SJSA1 (cell line): ENCODE results near the gene FHIT. TPM values are rescaled to one million over a fixed set of nuclear protein-coding genes. Genes with fewer than 3 reads are reported as not detected.

ENCODE experiments used
- DNase-seq, 2 experiments: peaks; one replicate each; pipeline ENCODE4 v3.0.0-alpha.2; 2015 to 2020; ENCODE audit warnings: low spot score in 2 of 2, low read depth in 1 of 2
- H3K27ac ChIP-seq: fragments of 250-450 bp; sonication (Bioruptor Pico); 2 replicates; pipeline ENCODE4 v1.5.1; 2020; ENCODE audit warnings: mild to moderate bottlenecking, moderate library complexity
- H3K27me3 ChIP-seq: fragments of 250-450 bp; sonication (Bioruptor Pico); replicated peaks from 2 replicates; pipeline ENCODE4 v1.5.1; 2020; ENCODE audit warnings: mild to moderate bottlenecking, moderate library complexity
- H3K36me3 ChIP-seq: fragments of 250-450 bp; sonication (Bioruptor Pico); 2 replicates; pipeline ENCODE4 v1.5.1; 2020; ENCODE audit warnings: mild to moderate bottlenecking
- H3K4me1 ChIP-seq: fragments of 250-450 bp; sonication (Bioruptor Pico); replicated peaks from 2 replicates; pipeline ENCODE4 v1.6.1; 2021; ENCODE audit warnings: mild to moderate bottlenecking
- H3K4me3 ChIP-seq: fragments of 250-450 bp; sonication (Bioruptor Pico); 2 replicates; pipeline ENCODE4 v1.5.1; 2020; ENCODE audit warnings: mild to moderate bottlenecking
- H3K9me3 ChIP-seq: fragments of 250-450 bp; sonication (Bioruptor Pico); replicated peaks from 2 replicates; pipeline ENCODE4 v1.5.1; 2020; ENCODE audit warnings: mild to moderate bottlenecking
- total RNA-seq: library from RNA; depleted of rRNA; stranded (reverse); fragments of >200 nt; shearing (Covaris generic); gene quantifications from 2 replicates; pipeline ENCODE4 v1.2.3, GENCODE V29; 2014

The FHIT gene
- total RNA-seq, 1 experiment from 2014 or later: not detected

DNA sequence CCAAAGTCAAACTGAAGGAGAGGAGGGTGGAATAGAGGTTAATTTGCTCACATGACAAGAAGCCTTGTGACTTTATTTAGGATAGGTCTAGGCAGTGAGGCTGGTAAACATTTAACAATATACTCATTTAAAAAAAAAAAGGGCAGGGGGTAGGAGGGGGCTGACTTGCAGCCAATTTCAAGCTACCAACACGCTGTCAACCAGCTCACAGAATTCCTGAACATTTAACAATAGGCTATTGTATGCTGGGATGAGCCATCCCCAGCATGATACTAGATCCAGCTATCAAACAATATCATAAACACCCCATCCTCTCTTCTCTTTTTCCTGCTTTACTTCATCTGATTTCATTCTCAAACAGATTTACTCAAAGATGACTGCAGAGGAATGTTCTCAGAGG is 1105.1 kb downstream of the FHIT start:
- Histone ChIP-seq H3K27ac (no peak overlapping the region), H3K9me3 (no peaks in the 10 kb centered on the region), H3K4me1 (no peaks in the 10 kb centered on the region), H3K36me3 (no peaks in the 10 kb centered on the region), H3K27me3 (no peaks in the 10 kb centered on the region), H3K4me3 (no peak overlapping the region)
- DNase-seq: no peak

DNA sequence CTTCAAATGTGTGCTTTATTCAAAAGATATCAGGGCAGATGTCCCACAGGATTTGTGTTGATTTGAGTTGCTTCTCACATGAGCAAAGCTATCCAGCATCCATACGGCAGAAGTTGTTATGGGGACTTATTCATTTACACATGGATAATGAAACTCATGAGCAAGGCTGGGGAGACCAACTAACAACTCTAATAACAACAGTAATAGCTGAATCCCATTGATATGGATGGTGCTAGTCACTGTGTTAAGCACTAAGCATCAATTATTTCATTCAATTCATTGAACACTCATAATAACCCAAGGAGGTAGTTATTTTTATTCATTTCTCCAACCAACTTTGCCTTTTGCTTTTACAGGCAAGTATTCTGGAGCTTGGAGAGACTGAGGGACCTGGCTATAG is 1107.2 kb downstream of the FHIT start:
- no peaks in the 10 kb centered on the region for H3K27me3 ChIP-seq
- no peaks in the 10 kb centered on the region for H3K4me1 ChIP-seq
- no peak for DNase-seq
- H3K27ac ChIP-seq: no peak overlapping the region
- H3K36me3 ChIP-seq: no peaks in the 10 kb centered on the region
- no peak overlapping the region for H3K4me3 ChIP-seq
- H3K9me3 ChIP-seq: no peaks in the 10 kb centered on the region

DNA sequence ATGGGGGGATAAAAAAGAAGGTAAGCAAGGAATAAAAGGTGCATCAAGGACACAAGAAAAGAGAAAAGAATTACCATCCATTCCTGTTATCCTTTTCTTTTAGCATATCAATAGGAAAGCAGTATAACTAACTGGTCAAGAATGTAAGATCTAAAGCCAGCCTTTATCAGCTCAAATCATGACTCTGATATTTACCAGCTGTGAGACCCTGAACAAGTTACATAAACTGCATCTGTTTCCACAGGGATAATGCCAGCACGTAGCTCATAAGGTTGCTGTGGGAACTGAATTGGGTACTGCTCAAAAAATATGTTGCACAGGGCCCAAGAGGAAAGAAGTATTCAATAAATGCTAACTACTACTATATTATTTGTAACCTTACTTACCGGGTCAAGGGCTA is 1109.2 kb downstream of the FHIT start:
- Histone ChIP-seq H3K36me3 (no peaks in the 10 kb centered on the region), H3K27ac (no peak overlapping the region), H3K9me3 (no peaks in the 10 kb centered on the region), H3K4me3 (no peak overlapping the region), H3K4me1 (no peaks in the 10 kb centered on the region), H3K27me3 (no peaks in the 10 kb centered on the region)
- no peak for DNase-seq

DNA sequence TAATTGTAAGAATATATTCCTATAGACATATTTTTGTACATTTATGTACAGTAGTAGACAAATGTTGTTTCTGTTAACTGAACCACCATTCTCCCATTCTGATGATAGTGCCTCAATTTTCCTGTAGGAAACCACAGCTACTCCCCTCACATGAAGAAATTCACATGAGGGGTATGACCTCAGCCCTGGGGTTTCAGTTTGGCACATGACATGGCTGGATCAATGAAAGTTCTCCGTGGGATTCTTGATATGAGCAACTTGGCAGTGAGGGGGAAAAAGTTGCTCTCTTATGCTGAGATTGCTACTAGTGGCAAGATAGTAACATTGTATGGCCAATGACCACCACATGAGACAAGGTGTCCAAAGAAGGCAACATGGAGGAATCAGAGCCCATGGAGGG is 1111.1 kb downstream of the FHIT start:
- H3K4me1 ChIP-seq: no peaks in the 10 kb centered on the region
- no peak overlapping the region for H3K4me3 ChIP-seq
- H3K27me3 ChIP-seq: no peaks in the 10 kb centered on the region
- H3K27ac ChIP-seq: no peak overlapping the region
- no peaks in the 10 kb centered on the region for H3K36me3 ChIP-seq
- no peaks in the 10 kb centered on the region for H3K9me3 ChIP-seq
- no peak for DNase-seq

DNA sequence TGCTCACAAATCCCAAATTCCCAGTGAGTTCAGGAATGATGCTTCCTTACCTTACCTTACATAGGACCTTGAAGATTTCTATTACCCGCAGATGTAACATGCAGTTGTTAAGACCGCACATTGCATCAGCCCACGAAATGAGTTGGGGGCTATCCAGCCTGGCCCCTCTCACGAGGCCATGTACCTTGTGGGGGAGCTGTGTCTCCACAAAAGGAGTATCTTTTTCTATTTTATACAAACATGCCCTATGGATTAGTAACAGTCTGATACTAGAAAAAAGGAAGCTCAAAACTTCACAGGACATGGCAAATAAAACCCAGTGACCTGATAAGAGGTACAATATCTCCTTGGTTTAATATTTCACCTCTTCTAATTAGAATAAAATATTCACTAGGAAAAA is 1114.7 kb downstream of the FHIT start:
- H3K4me3 ChIP-seq: no peak overlapping the region
- H3K4me1 ChIP-seq: no peaks in the 10 kb centered on the region
- DNase-seq: no peak
- no peaks in the 10 kb centered on the region for H3K27me3 ChIP-seq
- H3K27ac ChIP-seq: no peak overlapping the region
- no peaks in the 10 kb centered on the region for H3K36me3 ChIP-seq
- H3K9me3 ChIP-seq: no peaks in the 10 kb centered on the region

DNA sequence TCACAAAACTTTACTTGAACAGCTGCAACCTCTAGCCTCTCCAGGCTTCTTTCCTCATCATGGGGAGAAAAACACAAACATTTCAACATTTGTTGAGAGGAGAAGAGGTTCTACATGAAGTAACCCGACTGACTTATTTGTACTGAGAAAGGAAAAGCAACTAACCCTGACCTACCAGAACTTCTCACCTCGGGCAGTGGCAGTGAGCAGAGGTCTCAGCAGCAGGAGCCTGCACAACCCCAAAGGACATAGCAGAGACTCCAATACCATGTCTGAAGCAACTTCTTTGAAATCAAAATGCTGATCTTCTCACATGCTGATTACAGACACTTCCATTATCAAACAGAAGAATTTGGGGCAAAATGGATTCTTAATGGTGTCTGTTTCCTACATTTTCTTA is 1115.8 kb downstream of the FHIT start:
- Histone ChIP-seq H3K4me3 (no peak overlapping the region), H3K36me3 (no peaks in the 10 kb centered on the region), H3K27me3 (no peaks in the 10 kb centered on the region), H3K9me3 (no peaks in the 10 kb centered on the region), H3K4me1 (no peaks in the 10 kb centered on the region), H3K27ac (no peak overlapping the region)
- DNase-seq: no peak

DNA sequence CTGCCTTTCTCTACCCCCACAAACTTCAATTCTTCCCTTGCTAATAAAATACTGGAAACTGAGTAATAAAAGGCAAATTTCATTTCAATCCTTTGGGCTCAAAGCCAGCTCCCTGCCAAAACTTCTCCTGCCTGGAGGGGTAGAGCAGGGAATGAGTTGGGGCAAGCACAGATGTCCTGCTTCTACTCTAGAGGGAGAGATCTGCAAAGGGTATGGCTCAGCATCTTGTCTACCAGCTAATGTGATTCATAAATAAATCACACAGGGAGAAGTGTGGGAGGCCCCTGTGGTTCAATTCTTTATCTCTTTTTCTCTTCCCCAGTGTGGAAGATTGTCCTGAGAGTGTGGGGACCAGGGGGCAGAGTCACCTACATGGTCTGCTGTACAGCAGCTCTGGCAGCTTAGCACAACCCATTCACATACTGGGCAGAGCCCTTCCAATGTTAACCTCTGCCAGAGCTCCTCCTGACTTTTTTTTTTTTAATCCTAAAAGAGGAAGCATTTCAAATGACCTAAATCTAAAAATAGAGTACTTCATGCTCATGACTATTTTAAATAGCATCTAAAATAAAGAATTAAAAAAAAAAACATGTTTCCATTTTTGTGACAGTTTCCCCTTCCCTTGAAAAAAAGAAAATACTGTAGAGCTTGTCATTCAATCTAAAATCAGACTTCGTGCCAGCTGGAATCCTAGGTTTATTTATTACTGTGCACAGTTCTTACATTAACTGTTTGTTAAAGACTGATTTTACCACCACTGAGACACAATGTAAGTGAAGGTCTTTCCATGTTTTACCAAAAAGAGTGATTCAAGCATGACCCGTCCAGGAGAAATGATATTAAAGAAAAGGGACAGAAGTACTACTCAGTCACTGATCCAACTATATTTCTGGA is 1117.7 kb downstream of the FHIT start:
- no peaks in the 10 kb centered on the region for H3K9me3 ChIP-seq
- no peak for DNase-seq
- H3K4me3 ChIP-seq: no peak overlapping the region
- H3K36me3 ChIP-seq: no peaks in the 10 kb centered on the region
- H3K27ac ChIP-seq: no peak overlapping the region
- no peaks in the 10 kb centered on the region for H3K4me1 ChIP-seq
- H3K27me3 ChIP-seq: no peaks in the 10 kb centered on the region

DNA sequence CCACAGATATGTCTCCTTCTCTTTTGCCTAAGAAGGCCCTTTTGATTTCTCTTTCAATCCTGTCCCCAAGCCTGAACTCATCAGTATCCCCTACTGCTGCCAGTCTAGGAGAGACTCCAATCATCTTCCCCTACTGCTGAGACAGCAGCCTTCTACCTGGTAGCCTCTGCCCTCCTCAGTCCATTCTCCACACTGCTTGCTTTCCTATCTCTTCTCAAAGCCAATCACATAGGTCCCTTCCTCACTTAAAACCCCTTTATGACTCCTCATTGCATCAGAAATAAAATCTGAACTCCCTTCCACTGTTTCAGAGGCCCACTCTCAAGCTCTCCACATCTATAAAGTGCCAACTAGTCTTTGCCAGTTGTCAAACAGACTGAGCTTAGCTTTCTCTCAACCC is 1119.6 kb downstream of the FHIT start:
- Histone ChIP-seq H3K4me1 (no peaks in the 10 kb centered on the region), H3K36me3 (no peaks in the 10 kb centered on the region), H3K27ac (no peak overlapping the region), H3K4me3 (no peak overlapping the region), H3K9me3 (no peaks in the 10 kb centered on the region), H3K27me3 (no peaks in the 10 kb centered on the region)
- DNase-seq: no peak

DNA sequence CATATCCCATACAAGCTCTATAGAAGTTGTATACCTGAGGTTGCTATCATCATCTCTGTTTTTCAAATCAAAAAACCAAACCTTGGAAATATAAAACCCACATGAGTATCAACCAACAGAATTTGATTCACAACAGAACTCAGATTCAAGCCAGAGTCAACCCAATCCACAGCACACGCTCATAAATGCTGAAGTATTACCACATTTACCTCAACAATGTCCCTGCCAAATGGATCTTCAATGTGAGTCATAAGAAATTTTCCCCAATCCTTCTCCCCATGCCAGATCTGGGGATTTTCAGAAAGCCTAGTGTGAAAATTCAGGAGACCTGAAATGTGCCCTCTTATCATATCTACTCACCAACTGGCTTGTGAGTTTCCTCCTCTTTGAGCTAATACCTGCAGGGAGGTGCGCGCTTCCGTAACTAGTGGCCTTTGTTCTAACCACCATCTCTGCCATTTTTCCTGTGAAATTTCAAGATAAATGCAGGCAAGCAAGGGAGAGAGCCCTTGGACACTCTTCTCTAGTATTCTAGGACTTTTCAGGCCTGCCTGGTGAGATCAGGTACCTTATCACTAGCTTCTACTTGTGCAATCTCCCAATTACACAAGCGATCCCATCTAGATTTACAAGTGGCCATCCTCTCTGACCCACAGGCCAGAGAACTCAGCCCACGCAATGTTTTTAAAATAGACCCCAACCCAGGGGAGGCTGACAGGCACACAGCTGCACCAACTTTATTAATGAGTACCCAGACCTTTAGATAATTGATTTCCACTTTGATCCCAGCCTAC is 1124.5 kb downstream of the FHIT start:
- Histone ChIP-seq H3K9me3 (no peaks in the 10 kb centered on the region), H3K27me3 (no peaks in the 10 kb centered on the region), H3K4me3 (no peak overlapping the region), H3K4me1 (no peaks in the 10 kb centered on the region), H3K27ac (no peak overlapping the region), H3K36me3 (no peaks in the 10 kb centered on the region)
- DNase-seq: no peak

DNA sequence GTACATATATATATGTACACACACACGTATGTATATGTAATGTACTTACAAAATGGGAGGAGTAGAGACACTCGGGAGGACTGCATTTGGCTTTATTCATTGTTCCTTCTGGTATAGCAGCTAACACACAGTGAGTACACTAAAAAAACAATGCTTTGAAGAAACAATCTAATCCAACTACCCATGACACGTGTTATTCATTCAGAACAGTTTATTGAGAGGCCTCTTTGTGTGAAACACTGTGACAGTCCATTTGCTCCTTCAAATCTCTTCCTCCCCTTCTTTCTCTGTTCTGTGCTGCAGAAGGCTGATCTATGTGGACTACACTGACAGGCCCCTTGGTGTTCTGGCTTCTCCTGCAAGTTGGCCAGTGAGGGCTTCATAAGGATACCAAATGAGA is 1125.6 kb downstream of the FHIT start:
- DNase-seq: no peak
- Histone ChIP-seq H3K27me3 (no peaks in the 10 kb centered on the region), H3K9me3 (no peaks in the 10 kb centered on the region), H3K4me3 (no peak overlapping the region), H3K36me3 (no peaks in the 10 kb centered on the region), H3K27ac (no peak overlapping the region), H3K4me1 (no peaks in the 10 kb centered on the region)

DNA sequence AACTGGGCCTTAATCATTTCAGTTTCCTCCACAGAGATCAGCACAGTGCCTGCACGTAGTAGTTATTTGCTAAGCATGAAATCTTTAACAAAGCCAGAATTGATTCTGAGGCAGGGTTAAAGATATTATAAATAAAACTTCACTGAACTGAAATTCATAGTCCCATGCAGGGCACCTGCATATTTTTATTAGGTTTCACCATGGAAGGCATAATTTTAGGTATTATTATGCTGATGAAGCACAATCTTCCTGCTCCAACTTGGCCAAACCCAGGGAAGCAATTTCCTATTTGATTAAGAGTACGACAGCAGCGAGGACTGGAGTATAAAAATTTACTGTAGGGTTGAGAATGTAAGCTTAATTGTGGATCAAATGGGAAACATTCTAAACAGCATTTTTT is 1131.0 kb downstream of the FHIT start:
- Histone ChIP-seq H3K36me3 (no peaks in the 10 kb centered on the region), H3K27ac (no peak overlapping the region), H3K4me1 (no peaks in the 10 kb centered on the region), H3K4me3 (no peak overlapping the region), H3K27me3 (no peaks in the 10 kb centered on the region), H3K9me3 (no peaks in the 10 kb centered on the region)
- no peak for DNase-seq

DNA sequence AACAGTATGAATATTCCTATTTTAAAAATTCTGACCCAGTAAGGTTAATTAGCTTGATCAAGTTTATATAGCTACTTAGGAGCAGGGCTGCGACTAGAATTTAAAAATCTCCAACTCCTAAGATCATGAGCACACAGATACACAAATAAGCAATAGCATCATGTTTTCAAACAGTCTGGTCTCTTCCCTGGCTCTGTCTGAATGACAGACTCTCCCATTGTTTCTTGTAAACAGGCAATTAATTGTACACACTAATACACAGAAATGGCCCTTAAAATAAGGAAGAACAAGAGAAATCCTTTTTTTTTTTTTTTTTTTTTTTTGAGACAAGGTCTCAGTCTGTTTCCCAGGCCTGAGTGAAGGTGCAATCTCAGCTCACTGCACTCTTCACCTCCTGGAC is 1137.1 kb downstream of the FHIT start:
- Histone ChIP-seq H3K27ac (no peak overlapping the region), H3K9me3 (no peaks in the 10 kb centered on the region), H3K27me3 (no peaks in the 10 kb centered on the region), H3K4me1 (no peaks in the 10 kb centered on the region), H3K4me3 (no peak overlapping the region), H3K36me3 (no peaks in the 10 kb centered on the region)
- DNase-seq: no peak

DNA sequence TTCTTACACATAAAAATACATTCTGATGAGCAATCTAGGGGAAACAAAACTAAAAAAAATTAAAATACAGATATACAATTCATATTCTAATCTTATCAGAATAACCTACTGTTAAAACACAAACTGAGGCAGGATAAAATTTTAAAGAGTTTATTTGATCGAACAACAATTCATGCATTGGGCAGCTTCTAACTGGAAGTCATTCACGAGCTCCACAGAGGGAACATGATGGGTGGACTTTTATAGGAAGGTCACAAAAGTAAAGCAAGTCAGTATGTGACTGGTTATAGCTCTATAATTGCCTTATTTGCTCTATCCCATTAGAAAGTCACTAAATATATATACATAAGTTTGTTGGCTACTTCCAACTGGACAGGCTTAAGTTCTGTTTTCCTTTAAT is 1144.0 kb downstream of the FHIT start:
- no peak for DNase-seq
- H3K27ac ChIP-seq: no peak overlapping the region
- H3K4me1 ChIP-seq: no peaks in the 10 kb centered on the region
- no peaks in the 10 kb centered on the region for H3K27me3 ChIP-seq
- H3K4me3 ChIP-seq: no peak overlapping the region
- H3K9me3 ChIP-seq: no peaks in the 10 kb centered on the region
- no peaks in the 10 kb centered on the region for H3K36me3 ChIP-seq

DNA sequence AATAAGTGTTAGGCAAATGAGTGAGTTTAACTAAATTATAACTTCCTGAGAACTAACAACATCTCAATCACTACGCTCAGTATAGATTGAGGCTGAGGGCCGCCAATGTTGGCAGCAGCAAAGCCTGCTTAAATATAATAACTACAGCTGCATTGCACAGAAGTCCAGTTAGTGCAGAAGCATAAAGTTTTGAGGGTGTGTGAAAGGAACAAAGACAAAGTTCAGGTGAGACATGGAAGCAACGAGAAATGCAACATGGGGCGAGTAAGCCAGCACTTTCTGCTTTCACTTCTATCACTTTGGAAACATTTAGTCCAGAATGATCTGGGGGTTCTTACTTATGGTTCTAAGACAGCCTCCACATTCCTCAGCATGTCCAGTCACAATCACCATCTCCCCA is 1149.1 kb downstream of the FHIT start:
- Histone ChIP-seq H3K36me3 (no peaks in the 10 kb centered on the region), H3K9me3 (no peaks in the 10 kb centered on the region), H3K27ac (no peak overlapping the region), H3K4me1 (no peaks in the 10 kb centered on the region), H3K4me3 (no peak overlapping the region), H3K27me3 (no peaks in the 10 kb centered on the region)
- no peak for DNase-seq
